Activated naive CD4-positive, alpha-beta T cell (primary cell): ENCODE measurements around the gene LMAN1L.

ENCODE experiments used
- DNase-seq, 4 experiments: peaks; one replicate each; lab custom pipeline; 2025; lab: John Stamatoyannopoulos, UW

The LMAN1L gene

DNA sequence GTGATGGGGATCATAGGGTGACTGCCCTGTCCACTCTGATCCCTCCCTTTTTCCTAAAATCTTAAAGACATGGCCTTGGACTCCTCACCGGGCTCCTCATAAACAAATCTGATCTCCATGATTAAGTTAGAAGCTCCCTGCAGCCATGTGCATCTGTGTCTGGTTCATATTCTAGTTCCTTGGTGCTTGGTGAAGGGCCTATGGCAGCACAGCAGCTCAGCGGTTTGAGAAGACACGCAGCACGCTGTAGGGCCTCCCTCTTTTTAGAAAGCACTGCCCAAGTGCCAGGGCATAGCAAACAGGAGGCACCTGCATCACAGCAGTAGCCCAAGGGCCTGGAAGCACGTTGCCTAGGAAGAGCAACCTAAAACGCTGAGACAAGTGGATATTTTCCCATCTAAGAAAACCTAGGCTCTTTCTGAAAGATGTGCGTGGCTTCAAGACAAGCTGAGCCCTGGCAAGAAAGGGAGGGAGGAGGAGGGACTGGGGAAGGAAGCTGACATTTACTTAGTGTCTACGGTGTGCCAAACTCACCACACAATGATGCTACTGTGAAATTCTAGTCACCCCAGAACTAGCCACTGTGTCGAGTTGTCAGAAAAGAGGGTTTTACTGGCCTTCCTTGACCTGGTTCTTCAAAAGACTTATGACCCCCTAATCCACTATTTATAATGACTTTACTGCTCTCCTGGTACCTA lies 45.2 kb downstream of the LMAN1L start:
- no peak for DNase-seq

DNA sequence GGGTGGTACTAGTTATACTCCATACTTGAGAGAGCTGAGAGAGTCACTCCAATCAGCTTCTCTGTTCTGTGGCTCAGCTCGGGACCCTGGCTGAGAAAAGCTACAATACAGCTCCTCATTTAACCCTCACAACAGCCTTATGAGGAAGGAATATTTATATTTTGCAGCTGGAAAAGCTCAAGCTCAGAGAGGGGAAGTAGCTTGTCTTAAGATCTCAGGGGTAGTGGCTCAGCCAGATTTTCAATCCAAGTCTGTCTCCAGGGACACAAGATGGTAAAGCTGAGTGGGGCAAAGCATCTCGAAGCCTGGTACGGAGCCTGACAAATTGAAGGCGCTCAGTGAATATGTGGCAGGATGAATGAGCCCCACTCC lies 45.7 kb downstream of the LMAN1L start:
- DNase-seq = no peak

DNA sequence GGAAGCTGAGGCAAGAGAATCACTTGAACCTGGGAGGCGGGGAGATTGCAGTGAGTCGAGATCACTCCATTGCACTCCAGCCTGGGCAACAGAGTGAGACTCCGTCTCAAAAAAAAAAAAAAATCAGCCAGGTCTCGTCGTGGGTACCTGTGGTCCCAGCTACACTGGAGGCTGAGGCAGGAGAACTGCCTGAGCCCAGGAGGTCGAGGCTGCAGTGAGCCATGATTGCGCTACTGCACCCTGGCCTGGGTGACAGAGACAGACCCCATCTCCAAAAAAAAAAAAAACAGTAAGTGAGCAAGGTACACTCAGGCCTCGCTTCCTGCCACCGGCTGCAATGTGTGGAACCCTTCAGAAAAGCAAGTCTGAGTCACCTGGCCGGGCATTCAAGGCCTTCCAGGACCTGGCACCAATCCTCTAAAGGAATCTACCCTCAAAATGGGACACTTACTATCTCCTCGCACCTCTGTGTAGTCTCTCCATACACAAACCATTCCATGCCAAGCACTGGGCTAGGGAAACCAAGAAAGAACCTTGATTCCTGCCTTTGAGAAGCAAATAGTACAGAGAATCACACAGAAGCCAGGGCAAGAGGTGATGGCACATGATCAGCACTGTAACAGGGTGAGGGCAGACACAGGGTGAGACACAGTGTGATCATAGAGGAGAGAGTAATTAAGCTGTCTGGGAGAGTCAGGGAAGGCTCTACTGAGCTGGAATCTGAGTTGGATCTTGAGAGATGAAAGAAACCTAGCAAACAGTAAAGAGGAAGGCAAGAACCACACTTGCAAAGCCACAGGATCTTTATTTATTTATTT lies 50.8 kb downstream of the LMAN1L start:
- no peak for DNase-seq

DNA sequence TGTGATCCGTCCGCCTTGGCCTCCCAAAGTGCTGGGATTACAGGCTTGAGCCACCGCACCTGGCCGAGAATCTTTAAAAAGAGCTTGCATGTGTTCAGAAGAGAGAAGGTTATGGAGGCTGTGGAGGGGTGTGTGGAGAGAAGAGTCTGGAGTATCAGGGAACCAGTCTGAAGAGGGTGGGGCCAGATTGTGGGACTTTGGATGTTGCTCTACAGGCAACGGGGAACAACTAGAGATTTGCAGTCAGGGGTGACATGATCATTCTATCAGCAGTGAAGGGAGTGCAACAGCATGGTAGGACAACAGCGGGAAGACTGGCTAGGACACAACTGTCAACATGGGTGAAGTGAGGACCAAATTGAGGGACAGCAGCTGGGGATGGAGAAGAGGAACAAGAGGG lies 51.7 kb downstream of the LMAN1L start:
- no peak for DNase-seq

DNA sequence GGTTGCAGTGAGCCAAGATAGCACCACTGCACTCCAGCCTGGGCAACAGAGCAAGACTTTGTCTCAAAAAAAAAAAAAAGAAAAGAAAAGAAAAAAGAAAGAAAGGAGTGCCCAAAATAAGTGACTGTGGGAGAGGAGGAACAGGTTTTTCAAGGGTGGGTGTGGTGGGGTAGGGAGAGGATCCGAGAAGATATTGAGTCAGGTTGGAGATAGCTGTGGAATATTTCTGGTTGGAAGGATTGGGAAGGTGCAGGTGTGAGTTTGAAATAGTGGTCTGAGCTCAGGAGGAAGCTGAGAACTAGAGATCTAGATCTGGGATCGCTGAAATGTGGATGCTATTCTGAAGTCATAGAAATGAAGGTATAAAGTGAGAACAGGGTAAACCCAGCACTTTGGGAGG lies 52.7 kb downstream of the LMAN1L start:
- DNase-seq = no peak

DNA sequence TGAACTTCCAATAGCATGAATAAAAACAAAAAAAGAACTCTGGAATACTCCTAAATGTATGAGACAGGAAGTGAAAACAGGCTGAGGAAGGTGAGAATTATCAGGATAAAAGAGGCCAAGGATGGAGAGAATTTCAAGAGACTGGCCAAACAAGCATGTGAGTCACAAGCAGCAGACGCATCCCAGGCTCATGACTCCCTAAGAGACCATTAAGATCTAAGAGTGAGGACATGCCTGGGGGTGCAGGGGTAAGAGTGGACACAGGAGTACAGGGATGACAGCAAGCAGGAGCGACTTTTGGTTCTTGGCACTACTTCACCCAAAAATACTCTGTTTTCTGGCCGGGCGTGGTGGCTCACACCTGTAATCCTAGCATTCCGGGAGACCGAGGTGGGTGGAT lies 53.5 kb downstream of the LMAN1L start:
- no peak for DNase-seq

DNA sequence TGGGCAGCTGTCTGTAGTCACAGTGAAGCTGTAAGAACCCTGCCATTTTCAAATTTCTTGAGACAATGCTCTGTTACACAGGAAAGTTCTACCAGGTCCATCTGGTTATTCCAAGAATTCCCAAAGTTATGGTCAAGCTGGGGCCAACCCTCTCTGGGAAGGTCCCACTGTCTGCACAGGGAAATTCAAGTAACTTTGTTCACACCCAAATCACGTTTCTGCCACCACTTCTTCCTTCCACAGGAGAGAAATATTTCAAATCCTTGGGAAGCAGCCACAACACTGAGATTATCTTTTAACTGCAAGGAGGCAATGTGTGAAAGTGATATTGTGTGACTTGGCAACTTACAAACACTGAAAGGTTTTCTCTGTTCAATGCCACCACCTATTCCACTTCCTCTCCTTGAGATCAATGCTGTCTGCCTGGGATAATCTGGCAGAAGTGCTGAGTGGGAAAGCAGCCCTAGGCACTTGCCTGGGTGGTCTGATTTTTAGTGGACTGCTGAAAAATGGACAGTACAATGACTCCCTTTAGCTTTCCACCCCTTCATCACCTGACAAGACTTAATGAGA lies 54.9 kb downstream of the LMAN1L start:
- no peak for DNase-seq

DNA sequence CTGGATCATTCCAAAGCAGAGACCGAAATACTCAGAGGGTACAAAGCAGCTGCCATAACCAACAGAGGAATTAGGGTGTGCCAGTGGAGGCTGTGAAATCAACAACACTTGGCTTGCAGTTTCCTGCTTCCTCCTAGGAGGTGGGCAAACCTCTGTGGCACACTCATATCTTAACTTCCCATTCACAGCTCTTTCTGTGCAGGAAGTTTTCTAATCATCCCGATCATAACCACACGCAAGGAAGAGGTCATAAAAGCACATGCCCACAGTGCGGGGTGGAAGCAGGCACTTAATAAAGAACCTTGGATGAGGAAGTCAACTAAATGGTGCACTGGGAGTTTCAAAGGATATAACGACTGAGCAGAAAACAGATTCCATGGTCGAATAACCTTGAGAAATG lies 55.4 kb downstream of the LMAN1L start:
- DNase-seq = no peak

DNA sequence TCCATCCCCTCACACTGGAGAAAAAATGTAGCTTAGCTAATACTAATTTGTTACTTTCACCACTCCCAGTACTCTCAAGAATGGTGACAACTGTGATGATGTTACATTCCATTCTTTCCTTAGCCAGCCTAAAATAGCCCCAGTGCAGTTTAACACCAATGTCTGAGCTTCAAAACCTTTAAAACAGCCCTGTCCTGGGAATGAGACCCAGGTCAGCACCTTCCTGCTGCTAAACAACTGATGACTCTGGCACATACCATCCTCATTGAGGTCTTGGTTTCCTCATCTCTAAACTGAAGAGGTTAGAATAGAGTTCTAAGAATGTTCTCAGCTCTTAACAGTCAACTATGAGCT lies 56.7 kb downstream of the LMAN1L start:
- DNase-seq = no peak

DNA sequence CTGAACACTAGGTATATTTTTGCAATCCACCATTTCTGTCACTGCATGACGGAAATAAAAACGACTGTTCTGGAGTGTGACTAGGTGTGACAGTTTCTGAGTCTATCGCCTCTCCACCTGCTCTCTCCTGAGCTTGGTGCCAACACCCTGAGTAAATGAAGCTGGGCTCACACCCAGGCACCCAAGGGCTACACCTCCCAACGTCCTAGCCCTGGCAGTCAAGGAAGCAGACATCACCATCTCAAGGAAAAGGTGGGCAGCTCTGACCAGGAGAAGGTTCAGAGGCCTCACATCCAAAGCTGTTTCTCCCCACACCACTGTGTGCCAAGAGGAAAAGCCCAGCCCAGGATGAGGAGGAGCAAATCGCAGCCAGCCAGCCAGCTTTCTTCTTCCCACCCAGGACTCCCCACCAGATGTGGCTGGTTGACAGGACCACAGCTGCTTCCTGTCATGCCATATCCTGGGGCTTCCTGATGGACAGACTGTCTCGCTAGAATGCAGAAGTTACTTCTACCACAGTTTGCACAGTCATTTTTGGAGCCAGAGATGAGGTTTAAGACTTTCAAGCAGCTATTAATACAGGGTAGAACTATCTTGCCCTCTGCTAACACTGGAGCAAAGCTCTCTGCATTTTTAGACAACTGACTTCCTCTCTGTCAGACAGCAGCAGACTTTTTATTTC lies 57.2 kb downstream of the LMAN1L start:
- DNase-seq = no peak

DNA sequence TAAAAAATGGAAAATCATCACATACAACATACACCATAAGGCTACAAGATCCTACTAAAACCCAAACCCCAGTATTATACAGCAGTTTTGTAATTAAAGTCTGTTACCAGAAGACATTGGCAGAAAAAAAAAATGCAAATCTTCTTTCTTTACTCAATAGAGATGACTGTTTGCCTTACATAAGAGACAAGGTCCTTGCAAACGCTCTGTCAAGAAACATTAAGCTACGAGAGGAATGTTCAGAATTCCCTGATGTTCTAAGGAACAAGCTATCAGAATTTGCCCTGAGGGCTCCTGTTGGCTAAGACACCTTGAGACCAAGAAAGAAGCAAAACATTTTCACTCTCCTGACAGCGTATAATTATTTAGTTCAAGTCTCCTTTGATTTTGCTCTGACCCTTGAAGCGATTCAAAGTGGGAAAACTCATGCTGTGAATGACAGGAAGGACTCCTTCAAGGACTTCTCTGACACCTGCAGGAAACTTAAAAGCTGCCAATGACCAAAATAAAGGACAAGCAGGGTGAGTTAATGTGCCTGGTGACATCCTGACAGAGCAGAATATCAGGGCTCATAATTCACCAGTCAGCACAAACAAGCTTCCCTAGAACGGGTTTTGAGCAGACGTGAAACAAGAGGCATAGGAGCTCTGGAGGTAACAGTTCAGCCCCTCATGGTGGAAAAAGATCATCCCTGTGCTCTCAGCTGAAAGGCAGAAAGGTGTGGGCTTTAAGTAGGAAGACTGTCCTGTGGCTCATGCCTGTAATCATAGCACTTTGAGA lies 58.0 kb downstream of the LMAN1L start:
- no peak for DNase-seq

DNA sequence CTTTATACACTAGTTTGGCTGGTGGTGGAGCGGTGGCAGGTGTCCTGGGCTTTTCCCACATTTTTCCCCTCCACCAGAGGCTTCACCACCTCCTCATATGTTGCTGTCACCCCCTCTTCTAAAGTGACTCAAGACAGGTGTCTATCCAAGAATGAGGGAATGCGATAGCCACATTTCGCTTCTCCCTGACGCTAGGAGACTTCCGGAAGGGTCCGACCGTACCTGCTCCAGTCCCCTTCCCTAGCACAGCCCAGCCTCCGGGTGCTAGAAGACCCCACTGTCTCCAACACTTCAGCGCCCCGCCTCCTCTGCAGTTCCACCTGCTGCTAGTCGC lies 60.0 kb downstream of the LMAN1L start:
- no peak for DNase-seq

DNA sequence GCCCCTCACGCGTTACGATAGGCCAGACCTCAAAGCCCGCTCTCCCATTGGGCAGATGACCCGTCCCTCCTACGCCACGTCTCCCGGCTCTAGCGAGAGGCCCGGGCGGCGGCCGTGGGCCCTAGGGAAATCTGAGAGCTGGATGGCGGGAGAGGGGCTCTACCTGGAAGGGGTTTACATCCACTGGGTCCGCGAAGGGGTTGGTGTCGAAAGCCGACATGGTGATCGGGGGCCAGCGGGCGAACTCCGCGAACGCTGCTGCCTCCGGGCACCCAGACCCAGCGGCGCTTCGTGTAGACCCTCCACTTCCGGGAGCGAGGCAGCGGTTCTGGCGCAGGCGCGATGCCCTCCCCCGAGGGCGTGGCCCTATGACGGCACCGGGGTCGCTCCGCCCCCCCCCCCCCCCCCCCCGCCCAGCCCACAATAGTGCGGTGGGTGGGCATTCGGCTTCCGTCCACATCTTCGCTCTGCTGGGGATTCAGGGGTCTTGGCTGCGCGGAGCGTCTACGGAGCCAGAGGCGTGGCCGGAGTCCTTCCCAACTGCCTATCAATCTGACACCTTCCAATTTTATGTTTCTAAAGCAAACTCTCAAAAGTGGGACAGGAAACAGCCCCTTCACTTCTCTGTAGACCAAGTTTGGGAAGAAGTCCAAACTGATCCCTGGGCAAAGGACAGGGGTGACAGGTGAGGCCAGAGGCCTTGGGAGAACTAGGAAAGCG lies 60.6 kb downstream of the LMAN1L start, which contains the start of gene SCAMP2:
SCAMP2 (minus strand) TSS at position 330 of the 720 bp plus-strand sequence; CDS start at position 220, 110 bp downstream.
- peak; percentile 79 to 94 (median 88) for DNase-seq

DNA sequence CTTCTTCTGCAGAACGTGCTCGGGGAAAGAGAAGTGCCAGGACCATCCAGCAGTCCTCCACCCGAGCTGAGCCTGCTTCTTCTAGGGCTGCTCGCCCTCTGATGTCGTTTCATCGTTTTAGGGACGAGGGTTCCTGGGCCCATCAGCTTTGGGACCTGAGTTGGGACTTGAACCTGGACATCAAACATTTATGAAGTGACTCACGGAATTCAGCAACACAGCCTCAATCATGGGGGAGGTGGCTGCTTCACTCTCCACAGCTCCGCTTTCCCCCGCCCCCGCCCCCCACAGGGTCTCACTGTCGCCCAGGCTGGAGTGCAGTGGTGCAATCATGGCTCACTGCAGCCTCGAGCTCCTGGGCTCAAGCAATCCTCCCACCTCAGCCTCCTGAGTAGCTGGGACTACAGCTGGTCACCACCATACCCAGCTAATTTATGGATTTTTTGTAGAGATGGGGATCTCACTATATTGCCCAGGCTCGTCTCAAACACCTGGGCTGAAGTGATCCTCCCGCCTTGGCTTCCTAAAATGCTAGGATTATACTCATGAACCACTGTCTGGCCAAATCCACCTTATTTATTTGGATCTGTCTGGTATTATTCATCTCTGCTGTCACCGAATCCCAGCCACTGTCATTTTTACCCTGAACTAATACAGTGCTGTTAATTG lies 61.3 kb downstream of the LMAN1L start:
- no peak for DNase-seq
